ENCODE data around the gene PSMD8. TPM values are rescaled to one million over a fixed set of nuclear protein-coding genes. Genes with fewer than 3 reads are reported as not detected.
A peak's percentile ranks its signal among the peaks of the same experiment; 100 is the strongest.
"Not testable (repeated sequence)": the region's sequence is repeated elsewhere in the genome, so short reads cannot be mapped to it uniquely, and the experiment has no call there.

PSMD8 gene
- total RNA-seq (2014; rRNA removed; shearing (Covaris generic)), result 248 and 454 TPM in 2 replicates

DNA sequence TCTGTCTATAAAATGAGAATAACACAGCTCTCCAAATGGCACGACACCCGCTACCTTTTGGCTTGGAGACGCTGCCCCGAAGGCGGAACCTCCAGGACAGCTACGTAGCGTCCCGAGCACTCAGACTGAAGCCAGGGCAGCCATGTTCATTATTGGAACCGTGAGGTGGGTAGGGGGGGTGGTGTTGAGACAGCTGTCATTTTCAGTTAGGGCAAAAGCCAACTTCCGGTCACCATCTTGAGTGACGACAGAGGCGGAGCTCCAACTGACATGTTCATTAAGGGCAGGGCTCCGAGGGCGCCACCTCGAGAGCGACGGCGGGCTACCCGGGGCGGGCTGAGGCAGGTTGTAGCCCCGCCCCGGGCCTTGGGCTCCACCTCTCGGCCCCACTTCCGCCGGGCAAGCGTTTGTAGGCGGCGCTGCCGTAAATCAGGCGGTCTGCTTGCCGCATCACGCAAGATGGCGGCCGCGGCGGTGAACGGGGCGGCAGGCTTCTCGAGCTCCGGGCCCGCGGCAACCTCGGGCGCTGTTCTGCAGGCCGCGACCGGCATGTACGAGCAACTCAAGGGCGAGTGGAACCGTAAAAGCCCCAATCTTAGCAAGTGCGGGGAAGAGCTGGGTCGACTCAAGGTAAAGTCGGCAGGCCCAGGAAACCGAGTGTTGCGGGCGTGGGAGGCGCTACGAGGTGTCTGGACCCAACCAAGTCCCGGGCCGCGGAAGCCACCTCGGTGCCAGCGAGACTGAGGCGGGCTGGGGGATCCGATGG is at the start of gene PSMD8:
PSMD8 (plus strand) TSS at position 240 of the 766 bp plus-strand sequence; CDS start at position 271, 31 bp downstream.
- Histone ChIP-seq H3K4me1 (replicated peaks) (peaks cover 11% of the 10 kb centered on the region), H3K27ac (peak within 1 kb of the TSS; percentile 83), H3K4me3 (peak within 1 kb of the TSS; percentile 84), H3K27me3 (replicated peaks) (0 out of 2 replicates have a peak, but pooled peaks cover under 1% of the 10 kb centered on the region), H3K36me3 (peaks cover 36% of the 10 kb centered on the region), H3K9me3 (replicated peaks) (no peaks in the 10 kb centered on the region)
- DNase-seq (ENCODE audit: low read depth in 1 of 2, low spot score in 2 of 2), result peak; percentile 96 to 99

DNA sequence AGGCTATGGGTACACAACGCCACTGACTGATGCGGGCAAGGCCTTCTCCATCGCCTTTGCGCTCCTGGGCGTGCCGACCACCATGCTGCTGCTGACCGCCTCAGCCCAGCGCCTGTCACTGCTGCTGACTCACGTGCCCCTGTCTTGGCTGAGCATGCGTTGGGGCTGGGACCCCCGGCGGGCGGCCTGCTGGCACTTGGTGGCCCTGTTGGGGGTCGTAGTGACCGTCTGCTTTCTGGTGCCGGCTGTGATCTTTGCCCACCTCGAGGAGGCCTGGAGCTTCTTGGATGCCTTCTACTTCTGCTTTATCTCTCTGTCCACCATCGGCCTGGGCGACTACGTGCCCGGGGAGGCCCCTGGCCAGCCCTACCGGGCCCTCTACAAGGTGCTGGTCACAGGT is 47.8 kb upstream of the PSMD8 start:
- no peaks in the 10 kb centered on the region for H3K27me3 ChIP-seq (replicated peaks)
- no peak overlapping the region for H3K4me3 ChIP-seq
- H3K36me3 ChIP-seq, result no peaks in the 10 kb centered on the region
- no peaks in the 10 kb centered on the region for H3K9me3 ChIP-seq (replicated peaks)
- no peak for DNase-seq (ENCODE audit: low read depth in 1 of 2, low spot score in 2 of 2)
- H3K4me1 ChIP-seq (replicated peaks), result no peaks in the 10 kb centered on the region
- H3K27ac ChIP-seq, result no peak overlapping the region

DNA sequence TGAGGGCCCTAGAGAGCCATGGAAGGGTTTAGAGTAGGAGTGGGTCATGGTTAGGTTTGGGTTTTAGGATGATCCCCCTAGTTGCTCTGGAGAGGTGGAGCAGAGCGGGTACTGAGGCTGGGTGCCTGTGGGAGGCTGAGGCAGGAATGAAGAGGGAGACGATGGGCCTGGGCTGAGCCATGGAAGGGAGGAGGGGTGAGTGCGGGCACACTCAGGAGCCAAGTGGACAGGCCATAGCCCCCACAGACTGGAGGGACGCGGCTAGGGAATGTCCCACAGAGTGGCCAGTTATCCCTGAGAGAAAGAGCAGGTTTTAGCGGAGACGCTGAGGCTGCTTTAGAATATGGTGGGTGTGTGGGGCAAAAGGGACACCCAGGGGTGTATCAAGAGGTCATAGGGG is 44.7 kb upstream of the PSMD8 start:
- no peaks in the 10 kb centered on the region for H3K9me3 ChIP-seq (replicated peaks)
- H3K27ac ChIP-seq, result no peak overlapping the region
- no peaks in the 10 kb centered on the region for H3K4me1 ChIP-seq (replicated peaks)
- no peak overlapping the region for H3K4me3 ChIP-seq
- no peaks in the 10 kb centered on the region for H3K27me3 ChIP-seq (replicated peaks)
- DNase-seq (ENCODE audit: low read depth in 1 of 2, low spot score in 2 of 2), result no peak
- H3K36me3 ChIP-seq, result no peaks in the 10 kb centered on the region

DNA sequence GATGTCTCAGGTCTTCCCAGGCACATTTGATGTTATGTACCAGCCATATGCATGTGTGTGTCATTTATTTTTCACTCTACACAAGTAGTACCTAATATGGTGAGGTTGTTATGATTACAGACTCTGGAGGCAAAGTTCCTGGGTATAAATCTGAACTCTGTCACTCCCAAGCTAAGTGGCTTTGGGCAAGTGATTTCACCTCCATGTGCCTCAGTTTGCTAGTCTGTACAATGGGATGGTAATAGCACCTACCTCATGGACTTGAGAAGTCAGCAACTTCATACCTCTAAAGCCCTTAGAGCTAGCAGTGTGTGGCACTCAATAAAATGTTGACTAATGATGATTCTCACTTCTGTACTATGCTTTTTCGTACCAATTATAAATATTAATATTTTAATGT is 42.6 kb upstream of the PSMD8 start:
- no peak for DNase-seq (ENCODE audit: low read depth in 1 of 2, low spot score in 2 of 2)
- Histone ChIP-seq H3K4me3 (no peak overlapping the region), H3K9me3 (replicated peaks) (no peaks in the 10 kb centered on the region), H3K27ac (no peak overlapping the region), H3K36me3 (no peaks in the 10 kb centered on the region), H3K27me3 (replicated peaks) (no peaks in the 10 kb centered on the region), H3K4me1 (replicated peaks) (no peaks in the 10 kb centered on the region)

DNA sequence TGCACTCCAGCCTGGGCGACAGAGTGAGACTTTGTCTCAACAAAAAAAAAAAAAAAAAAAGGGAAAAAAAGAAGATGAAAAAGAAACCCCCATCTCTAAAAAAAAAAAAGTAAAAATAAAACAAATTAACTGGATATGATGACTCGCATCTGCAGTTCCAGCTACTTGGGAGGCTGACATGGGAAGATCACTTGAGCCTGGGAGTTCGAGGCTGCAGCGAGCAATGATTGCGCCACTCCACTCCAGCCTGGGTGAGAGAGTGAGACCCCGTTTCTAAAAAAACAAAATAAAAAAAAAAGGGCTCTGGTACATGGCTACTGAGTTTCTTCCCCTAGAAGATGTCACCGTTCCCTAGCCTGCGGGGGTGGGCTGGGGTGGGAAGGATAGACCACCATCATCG is 41.1 kb upstream of the PSMD8 start:
- DNase-seq (ENCODE audit: low read depth in 1 of 2, low spot score in 2 of 2), result no peak
- no peaks in the 10 kb centered on the region for H3K36me3 ChIP-seq
- no peaks in the 10 kb centered on the region for H3K9me3 ChIP-seq (replicated peaks)
- H3K4me1 ChIP-seq (replicated peaks), result peaks cover 4% of the 10 kb centered on the region; the same call in 1 of the 2 replicates
- no peak overlapping the region for H3K27ac ChIP-seq
- H3K27me3 ChIP-seq (replicated peaks), result no peaks in the 10 kb centered on the region
- no peak overlapping the region for H3K4me3 ChIP-seq

DNA sequence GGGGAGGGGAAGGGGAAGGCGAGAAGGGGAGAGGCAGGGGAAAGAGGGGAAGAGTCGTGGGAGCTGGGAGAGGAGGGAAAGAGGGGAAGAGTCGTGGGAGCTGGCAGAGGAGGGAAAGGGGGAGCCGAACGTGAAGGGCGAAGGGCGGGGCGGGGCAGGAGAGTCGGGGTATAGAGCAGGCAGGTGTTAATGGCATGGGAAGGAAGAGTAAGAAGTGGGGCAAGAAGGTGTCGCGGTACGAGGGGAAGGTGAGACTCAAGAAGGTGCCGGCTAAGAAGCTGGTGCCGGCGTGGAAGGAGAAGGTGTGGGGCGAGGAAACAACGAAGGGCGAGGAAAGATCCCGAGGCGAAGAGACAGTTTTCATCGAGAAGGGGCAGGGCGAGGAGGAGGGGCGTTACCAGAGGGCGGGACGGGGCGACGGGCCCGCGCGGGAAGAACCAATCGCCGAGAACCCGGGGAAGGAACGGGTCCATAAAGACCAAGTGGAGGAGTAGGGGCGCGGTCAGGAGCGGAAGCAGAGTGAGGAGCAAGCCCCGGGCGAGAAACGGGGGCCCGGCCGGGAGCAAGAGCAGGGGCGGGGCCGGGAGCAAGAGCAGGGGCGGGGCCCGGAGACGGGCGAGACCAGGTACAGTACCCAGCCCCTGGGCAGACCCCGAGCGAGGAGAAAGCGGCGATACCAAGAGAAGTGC is 38.3 kb upstream of the PSMD8 start:
- H3K9me3 ChIP-seq (replicated peaks), result no peaks in the 10 kb centered on the region
- H3K4me1 ChIP-seq (replicated peaks), result peaks cover 4% of the 10 kb centered on the region; the same call in 1 of the 2 replicates
- H3K4me3 ChIP-seq, result peak overlapping the region; percentile 47
- peak; percentile 94 to 98 for DNase-seq (ENCODE audit: low read depth in 1 of 2, low spot score in 2 of 2)
- peak overlapping the region; percentile 33 for H3K27ac ChIP-seq
- no peaks in the 10 kb centered on the region for H3K27me3 ChIP-seq (replicated peaks)
- no peaks in the 10 kb centered on the region for H3K36me3 ChIP-seq

DNA sequence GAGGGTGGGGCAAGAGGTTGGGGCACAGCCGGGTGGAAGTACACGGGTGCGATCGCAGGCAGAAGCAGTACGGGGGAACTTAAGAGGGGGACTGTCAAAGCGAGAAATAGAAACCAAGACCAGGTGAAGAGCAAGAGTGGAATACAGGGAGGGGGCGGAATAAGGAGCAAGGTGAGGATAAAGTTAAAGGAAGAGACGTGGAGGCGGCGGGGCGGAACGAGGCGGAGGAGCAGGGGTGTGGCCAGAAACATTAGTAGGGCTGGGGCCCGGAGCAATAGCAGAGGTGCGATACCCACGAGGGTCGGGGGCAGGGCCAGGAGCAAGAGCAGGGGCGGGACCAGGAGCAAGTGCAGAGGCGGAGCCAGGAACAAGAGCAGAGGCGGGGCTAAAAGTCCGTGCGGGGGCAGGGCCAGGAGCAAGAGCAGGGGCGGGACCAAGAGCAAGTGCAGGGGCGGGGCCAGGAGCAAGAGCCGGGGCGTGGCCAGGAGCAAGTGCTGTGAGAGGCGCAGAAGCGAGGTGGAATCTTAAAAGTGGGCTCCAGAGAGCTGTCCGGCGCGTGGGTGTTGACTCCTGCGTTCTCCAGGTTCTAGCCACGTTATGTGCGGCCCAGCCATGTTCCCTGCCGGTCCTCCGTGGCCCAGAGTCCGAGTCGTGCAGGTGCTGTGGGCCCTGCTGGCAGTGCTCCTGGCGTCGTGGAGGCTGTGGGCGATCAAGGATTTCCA is 37.6 kb upstream of the PSMD8 start:
- Histone ChIP-seq H3K27me3 (replicated peaks) (no peaks in the 10 kb centered on the region), H3K27ac (no peak overlapping the region), H3K4me3 (peak overlapping the region; percentile 47), H3K4me1 (replicated peaks) (peaks cover 4% of the 10 kb centered on the region; the same call in 1 of the 2 replicates), H3K36me3 (no peaks in the 10 kb centered on the region), H3K9me3 (replicated peaks) (no peaks in the 10 kb centered on the region)
- DNase-seq (ENCODE audit: low read depth in 1 of 2, low spot score in 2 of 2), result peak; percentile 73 to 92

DNA sequence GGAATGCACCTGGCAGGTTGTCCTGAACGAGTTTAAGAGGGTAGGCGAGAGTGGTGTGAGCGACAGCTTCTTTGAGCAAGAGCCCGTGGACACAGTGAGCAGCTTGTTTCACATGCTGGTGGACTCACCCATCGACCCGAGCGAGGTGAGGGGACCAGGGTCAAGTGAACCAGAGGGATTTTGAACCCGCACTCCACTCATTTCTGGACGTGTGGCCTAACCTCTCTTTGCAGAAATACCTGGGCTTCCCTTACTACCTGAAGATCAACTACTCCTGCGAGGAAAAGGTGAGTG is 37.1 kb upstream of the PSMD8 start:
- H3K9me3 ChIP-seq (replicated peaks), result no peaks in the 10 kb centered on the region
- peak overlapping the region; percentile 47; the same call in 1 of the 2 replicates for H3K4me3 ChIP-seq
- H3K27me3 ChIP-seq (replicated peaks), result no peaks in the 10 kb centered on the region
- DNase-seq (ENCODE audit: low read depth in 1 of 2, low spot score in 2 of 2), result no peak
- H3K27ac ChIP-seq, result no peak overlapping the region
- no peaks in the 10 kb centered on the region for H3K36me3 ChIP-seq
- H3K4me1 ChIP-seq (replicated peaks), result peaks cover 4% of the 10 kb centered on the region; the same call in 1 of the 2 replicates

DNA sequence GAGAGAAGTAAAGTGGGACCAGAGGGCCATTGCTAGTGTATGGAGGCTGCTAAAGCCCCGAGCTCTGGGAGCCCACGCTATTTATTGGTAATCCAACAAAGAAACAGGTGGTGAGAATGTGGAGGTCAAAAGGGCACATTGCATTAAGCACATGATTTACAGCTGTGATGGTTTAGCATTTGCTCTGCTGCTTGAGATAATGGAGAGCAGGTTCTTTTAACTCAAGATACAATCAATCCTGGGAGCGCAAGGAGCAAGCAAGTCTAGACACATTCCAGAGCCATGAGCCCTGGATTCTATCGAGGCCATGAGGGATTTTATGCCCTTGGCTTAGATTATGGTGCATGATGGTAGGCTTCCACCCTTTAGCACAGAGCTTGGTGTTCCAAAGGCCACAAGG is 35.4 kb upstream of the PSMD8 start:
- not testable (repeated sequence) for DNase-seq (ENCODE audit: low read depth in 1 of 2, low spot score in 2 of 2); H3K27me3 ChIP-seq (replicated peaks); H3K36me3 ChIP-seq; H3K4me3 ChIP-seq; H3K4me1 ChIP-seq (replicated peaks); H3K27ac ChIP-seq; H3K9me3 ChIP-seq (replicated peaks)

DNA sequence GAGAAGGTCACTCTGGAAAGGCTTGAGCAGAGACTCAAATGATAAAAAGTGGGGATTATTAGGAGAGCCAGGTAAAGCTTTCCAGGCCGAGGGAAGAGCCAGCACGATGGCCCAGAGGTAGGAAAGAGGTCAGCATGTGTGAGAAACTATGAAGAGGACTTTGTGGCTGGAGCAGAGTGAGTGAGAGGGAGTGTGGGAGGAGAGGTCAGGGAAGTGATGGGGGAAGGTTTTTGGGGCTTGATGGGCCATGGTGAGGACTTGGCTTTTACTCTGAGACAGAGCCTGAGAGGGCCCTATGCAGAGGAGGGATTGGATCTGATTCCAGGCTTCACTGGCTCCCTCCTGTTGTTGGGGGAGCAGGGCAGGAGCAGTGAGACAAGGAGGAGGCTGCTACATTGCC is 33.4 kb upstream of the PSMD8 start:
- Histone ChIP-seq H3K9me3 (replicated peaks) (no peaks in the 10 kb centered on the region), H3K27me3 (replicated peaks) (no peaks in the 10 kb centered on the region), H3K4me3 (no peak overlapping the region), H3K4me1 (replicated peaks) (peaks cover 4% of the 10 kb centered on the region; the same call in 1 of the 2 replicates), H3K36me3 (no peaks in the 10 kb centered on the region), H3K27ac (no peak overlapping the region)
- no peak for DNase-seq (ENCODE audit: low read depth in 1 of 2, low spot score in 2 of 2)

DNA sequence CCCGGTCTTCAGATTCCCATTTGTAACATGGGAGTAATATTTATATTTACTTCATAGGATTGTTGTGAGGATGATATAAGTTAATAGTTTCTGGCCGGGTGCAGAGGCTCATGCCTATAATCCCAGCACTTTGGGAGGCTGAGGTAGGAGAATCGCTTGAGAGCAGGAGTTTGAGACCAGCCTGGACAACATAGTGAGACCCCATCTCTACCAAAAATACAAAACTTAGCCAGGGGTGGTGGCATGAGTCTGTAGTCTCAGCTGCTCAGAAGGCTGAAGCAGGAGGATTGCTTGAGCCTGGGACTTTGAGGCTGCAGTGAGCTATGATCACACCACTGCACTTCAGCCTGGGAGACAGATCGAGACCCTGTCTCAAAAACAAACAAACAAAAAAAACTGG is 27.5 kb upstream of the PSMD8 start:
- H3K9me3 ChIP-seq (replicated peaks), result no peaks in the 10 kb centered on the region
- no peak for DNase-seq (ENCODE audit: low read depth in 1 of 2, low spot score in 2 of 2)
- H3K36me3 ChIP-seq, result no peaks in the 10 kb centered on the region
- no peaks in the 10 kb centered on the region for H3K4me1 ChIP-seq (replicated peaks)
- H3K4me3 ChIP-seq, result no peak overlapping the region
- no peak overlapping the region for H3K27ac ChIP-seq
- no peaks in the 10 kb centered on the region for H3K27me3 ChIP-seq (replicated peaks)

DNA sequence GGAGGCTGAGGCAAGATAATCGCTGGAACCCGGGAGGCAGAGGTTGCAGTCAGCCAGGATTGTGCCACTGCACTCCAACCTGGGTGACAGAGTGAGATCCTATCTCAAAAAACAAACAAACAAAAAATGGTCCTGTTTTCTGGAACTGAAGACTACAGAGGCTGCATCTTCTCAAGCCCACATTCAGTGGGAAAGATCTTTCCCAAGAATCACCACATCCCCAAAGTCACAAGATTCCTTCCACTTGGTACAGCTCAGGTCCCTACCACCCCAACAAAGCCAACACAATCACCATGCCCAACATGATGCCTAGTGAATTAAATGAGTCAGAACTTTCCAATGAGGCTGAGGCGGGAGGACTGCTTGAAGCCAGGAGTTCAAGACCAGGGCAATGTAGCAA is 23.5 kb upstream of the PSMD8 start:
- no peak overlapping the region for H3K4me3 ChIP-seq
- no peak for DNase-seq (ENCODE audit: low read depth in 1 of 2, low spot score in 2 of 2)
- no peaks in the 10 kb centered on the region for H3K9me3 ChIP-seq (replicated peaks)
- no peaks in the 10 kb centered on the region for H3K4me1 ChIP-seq (replicated peaks)
- peaks cover 7% of the 10 kb centered on the region for H3K27me3 ChIP-seq (replicated peaks)
- H3K36me3 ChIP-seq, result no peaks in the 10 kb centered on the region
- H3K27ac ChIP-seq, result no peak overlapping the region

DNA sequence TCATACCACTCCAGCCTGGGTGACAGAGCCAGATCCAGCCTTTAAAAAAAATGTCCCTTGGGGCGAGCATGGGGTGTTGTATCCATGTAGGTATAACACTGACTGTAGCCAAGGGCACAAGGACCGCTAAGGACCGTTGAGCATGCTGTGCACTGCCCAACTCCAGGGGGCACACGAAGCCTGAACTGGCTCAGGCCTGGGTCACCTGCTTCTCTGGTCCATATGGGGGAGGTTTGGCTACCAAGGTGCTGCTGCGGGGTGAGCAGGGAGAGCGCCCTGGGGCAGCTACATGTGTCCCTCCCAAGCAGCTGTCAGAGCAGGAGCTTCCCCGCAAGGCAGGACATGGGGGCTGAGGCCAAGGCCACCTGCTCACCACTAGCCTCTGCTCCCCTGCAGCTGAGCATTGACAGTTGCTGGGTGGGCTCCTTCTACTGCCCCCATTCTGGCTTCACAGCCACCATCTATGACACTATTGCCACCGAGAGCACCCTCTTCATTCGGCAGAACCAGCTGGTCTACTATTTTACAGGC is 22.4 kb upstream of the PSMD8 start:
- no peak for DNase-seq (ENCODE audit: low read depth in 1 of 2, low spot score in 2 of 2)
- H3K4me1 ChIP-seq (replicated peaks), result no peaks in the 10 kb centered on the region
- H3K4me3 ChIP-seq, result no peak overlapping the region
- H3K36me3 ChIP-seq, result no peaks in the 10 kb centered on the region
- peaks cover 17% of the 10 kb centered on the region for H3K27me3 ChIP-seq (replicated peaks)
- no peak overlapping the region for H3K27ac ChIP-seq
- no peaks in the 10 kb centered on the region for H3K9me3 ChIP-seq (replicated peaks)

DNA sequence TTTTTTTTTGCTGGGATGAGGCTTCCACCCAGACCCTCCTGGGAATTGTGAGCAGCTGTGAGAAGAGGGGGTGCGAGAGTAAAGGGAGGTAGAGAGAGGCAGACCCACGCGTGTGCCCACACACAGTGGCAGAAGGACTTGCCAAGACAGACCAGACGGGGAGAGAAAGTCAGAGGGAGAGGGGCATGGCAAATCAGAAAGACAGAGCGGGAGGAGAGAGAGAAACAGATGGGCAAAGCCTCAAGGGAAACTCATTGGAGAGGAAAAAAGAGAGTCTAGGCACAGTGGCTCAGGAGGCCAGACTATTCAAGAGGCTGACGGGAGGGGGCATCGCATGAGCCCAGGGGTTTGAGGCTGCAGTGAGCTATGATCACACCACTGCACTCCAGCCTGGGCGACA is 21.8 kb upstream of the PSMD8 start:
- Histone ChIP-seq H3K27me3 (replicated peaks) (peaks cover 17% of the 10 kb centered on the region), H3K36me3 (no peaks in the 10 kb centered on the region), H3K27ac (no peak overlapping the region), H3K4me1 (replicated peaks) (no peaks in the 10 kb centered on the region), H3K4me3 (no peak overlapping the region), H3K9me3 (replicated peaks) (no peaks in the 10 kb centered on the region)
- no peak for DNase-seq (ENCODE audit: low read depth in 1 of 2, low spot score in 2 of 2)

Measured in SJSA1 (cell line).